ENCODE measurements around the gene CCSER1. TPM values are rescaled to one million over a fixed set of nuclear protein-coding genes. Genes with fewer than 3 reads are reported as not detected.

Gene CCSER1
- total and polyA plus RNA-seq, 2 of the 8 experiments (the other 6 are each of a cell fraction or from before 2014, with no cell fraction given): 0.26 to 0.84 TPM

- TF ChIP-seq NRF1 (IDR thresholded peaks at IDR 0.05; ENCODE audit: low read depth, low read length) (no peak), TBP (IDR thresholded peaks at IDR 0.05; ENCODE audit: low read depth, low read length) (no peak), POU5F1 (IDR thresholded peaks at IDR 0.05; ENCODE audit: low read depth, low read length) (no peak), USF2 (IDR thresholded peaks at IDR 0.05; ENCODE audit: low read length) (no peak)
These were observed 984.4 kb downstream of the CCSER1 start (continued) for GRCh38 chr4:91111556-91111955.
